Activated B cell treated with CpG ODN at 0.5 μM for 24 hours (primary cell): ENCODE data around the gene OR2L2. TPM values are rescaled to one million over a fixed set of nuclear protein-coding genes. Genes with fewer than 3 reads are reported as not detected.

ENCODE experiments used
- ATAC-seq: fragments of 200-7000 bp; cut with Tn5 transposase; one replicate; pipeline ENCODE4 v1.10.0; 2021; ENCODE audit warnings: low read depth, mild to moderate bottlenecking, moderate library complexity
- CTCF ChIA-PET: fragments of 350-600 bp; sonication (Branson Sonifier 250); formaldehyde crosslinking; loops from one replicate; lab custom pipeline; 2021; ENCODE audit warnings: antibody characterized with exemption; lab: Charles Lee
- POLR2A ChIA-PET: fragments of 350-600 bp; sonication (Branson Sonifier 250); formaldehyde crosslinking; loops from one replicate; lab custom pipeline; 2021; ENCODE audit warnings: antibody characterized with exemption; lab: Charles Lee
- DNase-seq: peaks from one replicate; pipeline ENCODE4 v3.0.0; 2022
- H3K27ac Mint-ChIP-seq: one replicate; pipeline ENCODE4 v1.8.0; 2020; ENCODE audit warnings: mixed read lengths
- H3K27me3 Mint-ChIP-seq: one replicate; pipeline ENCODE4 v1.8.0; 2021; ENCODE audit warnings: mixed read lengths
- H3K36me3 Mint-ChIP-seq: one replicate; pipeline ENCODE4 v1.8.0; 2021; ENCODE audit warnings: low read depth, mixed read lengths
- H3K4me1 Mint-ChIP-seq: one replicate; pipeline ENCODE4 v1.8.0; 2021; ENCODE audit warnings: mixed read lengths
- H3K4me3 Mint-ChIP-seq: one replicate; pipeline ENCODE4 v1.8.0; 2020; ENCODE audit warnings: mild to moderate bottlenecking, mixed read lengths
- H3K9me3 Mint-ChIP-seq: one replicate; pipeline ENCODE4 v1.8.0; 2020; ENCODE audit warnings: mixed read lengths
- CTCF ChIP-seq: fragments of 200-600 bp; IDR thresholded peaks from one replicate; pipeline ENCODE4 v1.8.0; 2022; ENCODE audit warnings: antibody characterized with exemption, mild to moderate bottlenecking
- intact Hi-C: fragments of 100-400 bp; cut with micrococcal nuclease; formaldehyde crosslinking; loops from one replicate; pipeline ENCODE4 v1.15.1; 2024
- total RNA-seq: library from RNA; stranded (reverse); gene quantifications from 2 replicates; pipeline ENCODE4 v1.2.3, GENCODE V29; 2022

OR2L2 gene
- 0.18 TPM in 1 of 2 replicates, not detected in the other for total RNA-seq

DNA sequence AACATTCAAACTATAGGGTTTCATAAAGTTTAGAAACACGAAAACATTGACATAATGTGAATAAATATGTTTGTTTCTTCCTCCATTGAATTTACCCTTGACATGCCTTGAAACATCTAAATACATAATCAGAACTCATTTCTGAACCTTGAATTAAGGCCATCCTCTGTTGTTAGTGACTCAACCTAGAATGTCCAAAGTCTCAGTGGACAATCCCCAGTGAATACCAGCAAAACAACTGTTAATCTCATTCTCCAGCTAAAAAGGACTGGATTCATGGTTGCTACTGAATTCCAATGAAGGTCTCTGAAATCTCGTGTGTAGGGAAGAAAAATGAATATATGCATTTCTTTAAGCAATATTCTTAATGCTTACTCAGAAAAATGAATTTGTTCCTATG, at the start of gene OR2L2:
Gene OR2L2, plus strand, starts transcription at position 301 of the 400 bp plus-strand sequence. CDS start 8,198 bp downstream, outside the sequence.
- peaks cover 4% of the 10 kb centered on the region for H3K36me3 Mint-ChIP-seq
- no peak for TF ChIP-seq CTCF
- DNase-seq (no peak), ATAC-seq (no peak)
- ChIA-PET CTCF (no interaction called here), POLR2A (no interaction called here)
- no peaks in the 10 kb centered on the region for H3K27me3 Mint-ChIP-seq
- no peak within 1 kb of the TSS for H3K4me3 Mint-ChIP-seq
- no peak within 1 kb of the TSS for H3K27ac Mint-ChIP-seq
- peaks cover 18% of the 10 kb centered on the region for H3K9me3 Mint-ChIP-seq
- intact Hi-C loops, result no loop called here
- no peaks in the 10 kb centered on the region for H3K4me1 Mint-ChIP-seq

DNA sequence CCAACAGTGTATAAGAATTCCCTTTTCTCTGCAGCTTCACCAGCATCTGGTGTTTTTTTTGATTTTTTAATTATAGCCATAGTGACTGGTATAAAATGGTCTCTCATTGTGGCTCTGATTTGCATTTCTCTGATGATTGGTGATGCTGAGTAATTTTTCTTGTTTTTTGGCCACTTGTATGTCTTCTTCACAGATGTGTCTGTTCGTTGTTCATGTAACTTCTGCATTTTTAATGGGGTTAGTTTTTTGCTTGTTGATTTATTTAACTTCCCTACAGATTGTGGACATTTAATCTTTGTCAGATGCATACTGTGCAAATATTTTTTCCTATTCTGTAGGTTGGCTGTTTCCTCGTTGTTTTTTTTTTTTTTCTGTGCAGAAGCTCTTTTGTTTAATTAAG, 36.9 kb upstream of the OR2L2 start:
- no peaks in the 10 kb centered on the region for H3K36me3 Mint-ChIP-seq
- DNase-seq (no peak), ATAC-seq (no peak)
- no peaks in the 10 kb centered on the region for H3K9me3 Mint-ChIP-seq
- no peaks in the 10 kb centered on the region for H3K27me3 Mint-ChIP-seq
- intact Hi-C loops, result no loop called here
- CTCF ChIA-PET, result no interaction called here
- no peak for TF ChIP-seq CTCF
- H3K4me1 Mint-ChIP-seq, result no peaks in the 10 kb centered on the region
- no peak overlapping the region for H3K4me3 Mint-ChIP-seq
- POLR2A ChIA-PET, result no interaction called here
- H3K27ac Mint-ChIP-seq, result no peak overlapping the region

DNA sequence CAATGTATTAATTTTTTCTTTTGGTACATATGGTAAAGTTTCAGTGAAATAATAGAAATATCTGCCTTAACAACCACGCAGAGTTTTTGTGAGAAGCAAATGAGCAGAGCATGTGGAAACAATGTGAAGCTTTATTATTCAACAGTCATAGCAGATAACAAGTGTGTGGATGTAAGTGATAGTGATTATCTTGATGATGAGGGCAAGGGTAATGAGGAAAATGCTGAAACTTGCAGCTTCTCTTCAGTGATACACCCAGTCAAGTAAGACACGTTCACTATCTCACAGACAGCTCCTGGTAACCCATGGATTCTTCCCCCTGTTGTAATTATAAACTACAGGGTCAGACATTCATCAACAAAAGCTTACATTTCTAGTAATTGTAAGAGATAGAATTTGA, 31.1 kb upstream of the OR2L2 start:
- H3K27me3 Mint-ChIP-seq, result no peaks in the 10 kb centered on the region
- H3K4me3 Mint-ChIP-seq, result no peak overlapping the region
- TF ChIP-seq CTCF, result no peak
- ATAC-seq (no peak), DNase-seq (no peak)
- H3K36me3 Mint-ChIP-seq, result no peaks in the 10 kb centered on the region
- H3K4me1 Mint-ChIP-seq, result no peaks in the 10 kb centered on the region
- no peaks in the 10 kb centered on the region for H3K9me3 Mint-ChIP-seq
- ChIA-PET POLR2A (no interaction called here), CTCF (no interaction called here)
- intact Hi-C loops, result no loop called here
- no peak overlapping the region for H3K27ac Mint-ChIP-seq

DNA sequence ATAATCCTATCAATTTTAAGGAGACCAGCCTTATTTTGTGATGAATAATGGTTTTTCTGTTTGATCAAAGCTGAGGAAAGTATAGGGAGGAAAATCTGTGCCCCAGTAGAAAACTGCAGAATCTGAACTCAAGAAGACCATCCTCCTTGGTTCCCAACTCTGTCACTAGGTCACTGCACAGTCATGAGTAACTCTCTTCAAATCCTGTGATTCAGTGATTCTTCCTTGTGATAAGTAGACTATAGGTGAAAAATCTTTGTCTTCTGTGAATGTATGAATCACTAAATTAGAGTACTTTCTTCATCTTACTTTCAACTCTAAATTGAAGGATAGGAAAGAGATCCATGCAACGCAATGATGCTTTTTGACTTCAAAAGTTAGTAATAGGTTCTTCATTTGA, 29.7 kb upstream of the OR2L2 start:
- ATAC-seq, result no peak
- Mint-ChIP-seq H3K9me3 (no peaks in the 10 kb centered on the region), H3K27me3 (no peaks in the 10 kb centered on the region), H3K36me3 (no peaks in the 10 kb centered on the region), H3K4me3 (no peak overlapping the region), H3K27ac (no peak overlapping the region), H3K4me1 (no peaks in the 10 kb centered on the region)
- no peak for TF ChIP-seq CTCF
- ChIA-PET CTCF (no interaction called here), POLR2A (no interaction called here)
- intact Hi-C loops, result no loop called here
- no peak for DNase-seq

DNA sequence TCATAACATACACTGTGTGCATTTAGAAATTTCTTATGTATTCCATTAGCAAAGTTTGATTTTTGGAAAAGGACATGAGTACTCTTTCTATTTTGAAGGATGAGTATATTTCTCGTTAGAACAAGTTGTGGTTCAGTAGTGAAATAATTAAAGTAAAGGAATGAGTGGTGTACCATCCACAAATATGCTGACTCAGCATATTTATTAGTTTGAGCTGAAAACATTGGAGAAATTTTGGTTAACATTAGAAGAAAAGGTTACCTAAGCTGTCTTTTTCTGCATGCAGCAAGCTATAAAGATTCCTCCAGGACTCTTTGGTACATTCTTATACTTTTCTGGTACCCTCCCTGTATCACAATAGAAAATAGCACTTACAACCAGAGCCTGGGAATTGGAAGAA, 22.1 kb upstream of the OR2L2 start:
- no peak for ATAC-seq

More for the DNA sequence above, 22.1 kb upstream of the OR2L2 start:
- no peak for TF ChIP-seq CTCF
- POLR2A ChIA-PET, result no interaction called here
- peaks cover 23% of the 10 kb centered on the region for H3K9me3 Mint-ChIP-seq
- intact Hi-C loops, result no loop called here
- CTCF ChIA-PET, result no interaction called here
- DNase-seq, result no peak
- H3K27me3 Mint-ChIP-seq, result no peaks in the 10 kb centered on the region
- no peak overlapping the region for H3K4me3 Mint-ChIP-seq
- no peaks in the 10 kb centered on the region for H3K4me1 Mint-ChIP-seq
- H3K27ac Mint-ChIP-seq, result no peak overlapping the region
- H3K36me3 Mint-ChIP-seq, result peaks cover 7% of the 10 kb centered on the region
